ENCODE measurements around the gene NOP14. TPM values are rescaled to one million over a fixed set of nuclear protein-coding genes. Genes with fewer than 3 reads are reported as not detected.

The NOP14 gene
- total and polyA plus RNA-seq, 8 donors = 11.1 to 31.0 (median 17.4) TPM

DNA sequence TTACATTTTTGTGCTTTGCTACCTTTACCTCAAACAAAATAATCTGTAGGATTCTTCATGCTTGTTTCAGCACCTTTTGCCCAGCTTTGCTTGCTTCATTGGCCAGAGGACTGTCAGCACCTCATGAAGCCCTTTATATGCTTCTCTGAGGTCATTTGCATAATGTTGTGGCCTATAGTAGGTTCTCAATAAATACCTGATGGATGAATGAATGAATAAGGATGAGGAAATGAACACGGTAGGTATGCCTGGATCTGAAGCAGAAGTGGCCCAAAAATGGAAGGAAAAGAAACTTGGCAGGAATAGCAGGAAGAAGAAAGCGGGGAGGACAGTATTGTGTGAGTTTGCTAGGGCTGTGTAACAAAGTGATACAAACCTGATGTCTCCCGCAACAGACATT lies 8.1 kb upstream of the NOP14 start:
- FAIRE-seq = no peak
- intact Hi-C loops (cut with DNase I) = loop anchor here in 1 of 3 donors (10.0 kb wide), 1 partner anchor 64 kb away; no protein-coding TSS in a partner anchor
- Histone ChIP-seq H3K4me1 (no peaks in the 10 kb centered on the region), H3K4me3 (no peak overlapping the region), H3K36me3 (no peaks in the 10 kb centered on the region), H3K9me3 (no peaks in the 10 kb centered on the region), H3K27me3 (no peaks in the 10 kb centered on the region), H3K27ac (no peak overlapping the region)
- TF ChIP-seq, protein P1, sequence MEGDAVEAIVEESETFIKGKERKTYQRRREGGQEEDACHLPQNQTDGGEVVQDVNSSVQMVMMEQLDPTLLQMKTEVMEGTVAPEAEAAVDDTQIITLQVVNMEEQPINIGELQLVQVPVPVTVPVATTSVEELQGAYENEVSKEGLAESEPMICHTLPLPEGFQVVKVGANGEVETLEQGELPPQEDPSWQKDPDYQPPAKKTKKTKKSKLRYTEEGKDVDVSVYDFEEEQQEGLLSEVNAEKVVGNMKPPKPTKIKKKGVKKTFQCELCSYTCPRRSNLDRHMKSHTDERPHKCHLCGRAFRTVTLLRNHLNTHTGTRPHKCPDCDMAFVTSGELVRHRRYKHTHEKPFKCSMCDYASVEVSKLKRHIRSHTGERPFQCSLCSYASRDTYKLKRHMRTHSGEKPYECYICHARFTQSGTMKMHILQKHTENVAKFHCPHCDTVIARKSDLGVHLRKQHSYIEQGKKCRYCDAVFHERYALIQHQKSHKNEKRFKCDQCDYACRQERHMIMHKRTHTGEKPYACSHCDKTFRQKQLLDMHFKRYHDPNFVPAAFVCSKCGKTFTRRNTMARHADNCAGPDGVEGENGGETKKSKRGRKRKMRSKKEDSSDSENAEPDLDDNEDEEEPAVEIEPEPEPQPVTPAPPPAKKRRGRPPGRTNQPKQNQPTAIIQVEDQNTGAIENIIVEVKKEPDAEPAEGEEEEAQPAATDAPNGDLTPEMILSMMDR (IDR thresholded peaks at IDR 0.05) = no peak
- 91 to 97% methylated on average over 3 of the region's 3 CpGs for WGBS, 2 donors
- no peak for DNase-seq
- ATAC-seq = no peak

DNA sequence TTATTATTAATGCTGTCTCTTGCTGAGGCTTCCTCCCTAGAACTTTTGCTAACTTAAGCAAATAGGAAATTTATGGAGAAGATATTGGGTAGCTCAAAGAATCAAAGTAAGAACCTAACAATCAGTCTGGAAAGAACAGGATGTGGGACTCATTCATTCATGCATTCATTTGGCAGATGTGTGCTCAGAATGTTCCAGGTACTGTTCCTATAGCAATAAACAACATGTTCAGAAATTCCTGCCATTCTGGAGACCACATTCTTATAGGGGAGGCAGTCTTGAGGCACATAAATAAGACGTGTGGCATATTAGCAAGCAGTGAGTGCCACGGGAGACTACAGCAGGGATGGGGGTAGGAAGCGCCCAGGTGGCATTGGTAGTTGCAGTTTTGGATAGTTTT lies 5.2 kb upstream of the NOP14 start:
- no peak overlapping the region for H3K27ac ChIP-seq
- no peaks in the 10 kb centered on the region for H3K36me3 ChIP-seq
- intact Hi-C loops (cut with DNase I) = no loop called here
- ATAC-seq (no peak), FAIRE-seq (no peak), DNase-seq (no peak)
- no peaks in the 10 kb centered on the region for H3K27me3 ChIP-seq
- H3K4me3 ChIP-seq = no peak overlapping the region
- TF ChIP-seq, protein P1 (IDR thresholded peaks at IDR 0.05) = no peak
- WGBS, 2 donors = 74% methylated on average over 3 of the region's 3 CpGs
- no peaks in the 10 kb centered on the region for H3K9me3 ChIP-seq
- peaks cover 0 to 3% (median 0%) of the 10 kb centered on the region in 3 donors for H3K4me1 ChIP-seq

DNA sequence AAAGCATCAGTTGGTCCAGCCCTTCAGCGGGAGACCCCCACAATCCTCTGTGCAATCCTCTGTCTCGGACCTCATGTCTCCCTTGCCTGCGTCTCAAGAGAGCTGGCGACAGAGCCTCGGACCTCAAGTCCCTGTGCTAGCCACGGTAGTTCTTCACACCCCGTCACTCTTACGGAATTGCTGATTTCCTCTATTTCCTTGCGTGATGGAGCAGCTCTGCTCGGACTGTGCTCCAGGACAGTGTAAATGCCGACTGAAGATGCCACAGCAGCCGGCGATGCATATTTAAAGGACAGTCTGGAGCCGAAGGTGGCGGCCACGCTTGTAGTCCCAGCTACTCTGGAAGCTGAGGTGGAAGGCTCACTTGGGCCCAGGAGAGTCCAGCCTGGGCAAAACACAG lies 2.1 kb upstream of the NOP14 start:
- Histone ChIP-seq H3K36me3 (no peaks in the 10 kb centered on the region), H3K4me3 (no peak overlapping the region), H3K27ac (no peak overlapping the region), H3K4me1 (peaks cover 0 to 11% (median 5%) of the 10 kb centered on the region in 3 donors), H3K9me3 (no peaks in the 10 kb centered on the region), H3K27me3 (no peaks in the 10 kb centered on the region)
- no peak for FAIRE-seq
- intact Hi-C loops (cut with DNase I) = no loop called here
- DNase-seq = no peak
- no peak for ATAC-seq
- 92 to 94% methylated on average over 16 of the region's 16 CpGs for WGBS, 2 donors
- TF ChIP-seq, protein P1 (IDR thresholded peaks at IDR 0.05) = no peak

DNA sequence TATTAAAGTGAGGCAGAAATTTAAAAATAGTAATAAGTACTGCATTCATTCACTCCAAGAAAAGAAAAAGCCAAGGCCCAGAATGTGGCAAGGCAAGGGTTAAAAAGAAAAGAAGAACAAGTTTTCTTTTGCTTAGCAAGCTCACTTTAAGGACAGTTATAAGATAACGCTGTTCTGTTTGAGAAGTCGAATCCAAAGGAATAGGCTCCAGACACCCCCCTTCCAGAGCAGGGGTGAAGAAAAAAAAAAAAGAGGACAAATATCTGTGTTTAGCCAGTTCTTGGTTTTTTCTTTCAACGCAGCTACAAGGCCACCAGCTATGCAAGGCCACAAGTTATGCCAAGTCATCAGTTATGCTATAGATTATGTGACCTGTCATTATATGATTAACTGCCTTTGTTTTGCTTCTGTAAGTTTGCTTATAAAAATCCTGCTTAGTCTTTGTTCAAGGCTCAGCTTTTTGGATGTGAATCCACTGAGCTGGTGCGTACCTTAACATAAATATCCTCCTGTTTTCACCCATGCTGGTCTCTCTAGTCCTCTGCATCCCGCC lies 1.6 kb upstream of the NOP14 start:
- DNase-seq = no peak
- no peak overlapping the region for H3K27ac ChIP-seq
- peaks cover 0 to 11% (median 5%) of the 10 kb centered on the region in 3 donors for H3K4me1 ChIP-seq
- intact Hi-C loops (cut with DNase I) = no loop called here
- WGBS, 2 donors = 51 to 53% methylated on average over 5 of the region's 5 CpGs
- TF ChIP-seq, protein P1 (IDR thresholded peaks at IDR 0.05) = no peak
- FAIRE-seq = no peak
- no peaks in the 10 kb centered on the region for H3K27me3 ChIP-seq
- H3K9me3 ChIP-seq = no peaks in the 10 kb centered on the region
- H3K36me3 ChIP-seq = no peaks in the 10 kb centered on the region
- no peak for ATAC-seq
- H3K4me3 ChIP-seq = peak overlapping the region in 3 of 4 donors; percentile 79 to 88 (median 84)

DNA sequence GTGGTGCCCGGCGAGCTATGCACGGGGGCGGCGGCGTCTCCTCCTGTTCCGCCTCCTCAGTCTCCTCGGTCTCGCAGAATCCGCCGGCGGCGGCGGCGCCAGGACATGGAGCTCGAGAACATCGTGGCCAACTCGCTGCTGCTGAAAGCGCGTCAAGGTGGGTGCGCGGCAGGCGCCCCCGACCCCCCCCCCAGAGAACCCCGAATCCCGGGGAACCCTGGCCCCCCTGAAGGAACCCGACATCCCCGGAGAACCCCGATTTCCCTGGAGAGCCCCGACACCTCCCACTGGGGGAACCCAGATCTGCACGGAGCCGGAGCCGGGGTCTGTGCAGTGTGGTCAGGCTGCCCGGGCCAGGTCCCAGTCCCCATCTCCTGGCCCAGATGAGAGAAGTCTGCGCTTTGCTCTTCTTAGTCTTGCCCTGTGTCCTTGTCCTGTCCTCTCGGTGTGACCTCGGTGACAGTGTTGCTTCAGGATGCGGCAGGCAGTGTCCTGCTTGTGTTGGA lies 813 bp upstream of the NOP14 start:
- WGBS, 2 donors = 1 to 3% methylated on average over 8 to 38 of the region's 38 CpGs
- H3K36me3 ChIP-seq = no peaks in the 10 kb centered on the region
- no peak for FAIRE-seq
- H3K4me3 ChIP-seq = peak overlapping the region; percentile 79 to 96 (median 86)
- TF ChIP-seq, protein P1 (IDR thresholded peaks at IDR 0.05) = no peak
- H3K4me1 ChIP-seq = peaks cover 0 to 11% (median 5%) of the 10 kb centered on the region in 3 donors
- peak overlapping the region; percentile 12 to 85 (median 77) for H3K27ac ChIP-seq
- intact Hi-C loops (cut with DNase I) = no loop called here
- H3K27me3 ChIP-seq = no peaks in the 10 kb centered on the region
- no peaks in the 10 kb centered on the region for H3K9me3 ChIP-seq
- peak in 1 of 6 donors; percentile 31 for DNase-seq
- ATAC-seq = peak; percentile 4 to 20 (median 13)

Measured in pancreas (tissue), 10 donors.